ENCODE measurements around the gene NPAS3.

DNA sequence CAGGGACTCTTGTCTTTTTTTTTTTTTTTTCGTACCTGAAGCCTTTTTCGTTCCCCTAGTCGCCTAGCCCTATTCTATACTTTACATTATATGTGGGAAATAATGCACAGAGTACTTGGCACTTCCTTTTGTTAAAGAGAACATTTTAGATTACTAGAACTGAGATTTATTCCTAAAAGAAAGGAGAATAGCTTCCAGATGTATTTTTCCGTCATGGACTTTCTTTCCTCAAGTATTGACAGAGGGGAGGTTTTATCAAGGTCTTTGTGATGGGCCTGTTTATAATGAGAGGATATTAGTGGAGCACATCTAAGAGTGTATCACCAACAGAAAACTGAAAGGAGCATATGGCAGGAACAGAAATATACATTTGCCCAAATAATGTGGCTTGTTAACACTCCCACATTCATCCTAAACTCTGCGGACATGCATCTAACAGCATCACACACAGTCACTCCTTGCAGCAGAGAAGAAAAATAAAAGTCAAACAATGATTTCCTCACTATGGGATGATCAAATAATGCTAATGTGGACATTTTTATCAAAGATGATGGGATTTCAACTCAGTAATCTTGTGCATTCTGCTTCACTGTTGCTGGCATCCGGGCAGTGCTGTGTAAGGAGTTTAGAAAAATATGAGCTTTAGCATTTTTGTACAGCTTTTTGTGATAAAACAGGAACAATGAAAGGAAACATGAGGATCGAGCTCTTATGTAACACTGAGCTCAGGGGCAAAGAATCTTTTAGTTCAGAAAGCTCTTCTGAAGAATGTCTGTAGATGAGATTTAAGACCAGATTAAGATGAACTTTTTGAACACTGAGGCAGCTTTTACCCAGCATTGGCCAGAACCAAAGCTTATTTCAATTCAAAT is 829.1 kb downstream of the NPAS3 start:
- TF ChIP-seq, protein P1, sequence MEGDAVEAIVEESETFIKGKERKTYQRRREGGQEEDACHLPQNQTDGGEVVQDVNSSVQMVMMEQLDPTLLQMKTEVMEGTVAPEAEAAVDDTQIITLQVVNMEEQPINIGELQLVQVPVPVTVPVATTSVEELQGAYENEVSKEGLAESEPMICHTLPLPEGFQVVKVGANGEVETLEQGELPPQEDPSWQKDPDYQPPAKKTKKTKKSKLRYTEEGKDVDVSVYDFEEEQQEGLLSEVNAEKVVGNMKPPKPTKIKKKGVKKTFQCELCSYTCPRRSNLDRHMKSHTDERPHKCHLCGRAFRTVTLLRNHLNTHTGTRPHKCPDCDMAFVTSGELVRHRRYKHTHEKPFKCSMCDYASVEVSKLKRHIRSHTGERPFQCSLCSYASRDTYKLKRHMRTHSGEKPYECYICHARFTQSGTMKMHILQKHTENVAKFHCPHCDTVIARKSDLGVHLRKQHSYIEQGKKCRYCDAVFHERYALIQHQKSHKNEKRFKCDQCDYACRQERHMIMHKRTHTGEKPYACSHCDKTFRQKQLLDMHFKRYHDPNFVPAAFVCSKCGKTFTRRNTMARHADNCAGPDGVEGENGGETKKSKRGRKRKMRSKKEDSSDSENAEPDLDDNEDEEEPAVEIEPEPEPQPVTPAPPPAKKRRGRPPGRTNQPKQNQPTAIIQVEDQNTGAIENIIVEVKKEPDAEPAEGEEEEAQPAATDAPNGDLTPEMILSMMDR (IDR thresholded peaks at IDR 0.05; ENCODE audit: control extremely low read depth in 1 of 3, insufficient read depth in 1 of 3, low read depth in 1 of 3, low read length in 3 of 3): no peak
- TF ChIP-seq MAX (IDR thresholded peaks at IDR 0.05) (no peak), EP300 (IDR thresholded peaks at IDR 0.05; ENCODE audit: borderline replicate concordance in 1 of 2, low read depth in 2 of 2, low read length in 2 of 2) (no peak), POLR2AphosphoS5 (IDR thresholded peaks at IDR 0.05; ENCODE audit: low read depth, low read length) (no peak), POU5F1 (IDR thresholded peaks at IDR 0.05; ENCODE audit: low read depth, low read length) (no peak), CHD2 (IDR thresholded peaks at IDR 0.05; ENCODE audit: low read length) (no peak), JUN (IDR thresholded peaks at IDR 0.05; ENCODE audit: low read depth, low read length) (no peak), PHF8 (conservative IDR thresholded peaks at IDR 0.05; ENCODE audit: low read depth, low read length) (no peak), BACH1 (IDR thresholded peaks at IDR 0.05; ENCODE audit: low read length) (no peak), CREB1 (IDR thresholded peaks at IDR 0.05) (no peak), RAD21 (IDR thresholded peaks at IDR 0.05 in 1 of 2, conservative IDR thresholded peaks at IDR 0.05 in 1 of 2; ENCODE audit: low read depth in 2 of 2, low read length in 2 of 2) (no peak)
- TF ChIP-seq, protein P2, sequence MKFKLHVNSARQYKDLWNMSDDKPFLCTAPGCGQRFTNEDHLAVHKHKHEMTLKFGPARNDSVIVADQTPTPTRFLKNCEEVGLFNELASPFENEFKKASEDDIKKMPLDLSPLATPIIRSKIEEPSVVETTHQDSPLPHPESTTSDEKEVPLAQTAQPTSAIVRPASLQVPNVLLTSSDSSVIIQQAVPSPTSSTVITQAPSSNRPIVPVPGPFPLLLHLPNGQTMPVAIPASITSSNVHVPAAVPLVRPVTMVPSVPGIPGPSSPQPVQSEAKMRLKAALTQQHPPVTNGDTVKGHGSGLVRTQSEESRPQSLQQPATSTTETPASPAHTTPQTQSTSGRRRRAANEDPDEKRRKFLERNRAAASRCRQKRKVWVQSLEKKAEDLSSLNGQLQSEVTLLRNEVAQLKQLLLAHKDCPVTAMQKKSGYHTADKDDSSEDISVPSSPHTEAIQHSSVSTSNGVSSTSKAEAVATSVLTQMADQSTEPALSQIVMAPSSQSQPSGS (IDR thresholded peaks at IDR 0.05; ENCODE audit: low read length): no peak
- TF ChIP-seq, protein P3, sequence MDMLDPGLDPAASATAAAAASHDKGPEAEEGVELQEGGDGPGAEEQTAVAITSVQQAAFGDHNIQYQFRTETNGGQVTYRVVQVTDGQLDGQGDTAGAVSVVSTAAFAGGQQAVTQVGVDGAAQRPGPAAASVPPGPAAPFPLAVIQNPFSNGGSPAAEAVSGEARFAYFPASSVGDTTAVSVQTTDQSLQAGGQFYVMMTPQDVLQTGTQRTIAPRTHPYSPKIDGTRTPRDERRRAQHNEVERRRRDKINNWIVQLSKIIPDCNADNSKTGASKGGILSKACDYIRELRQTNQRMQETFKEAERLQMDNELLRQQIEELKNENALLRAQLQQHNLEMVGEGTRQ (IDR thresholded peaks at IDR 0.05; ENCODE audit: low read length): no peak

Data from H1 (cell line).